PC-9 (cell line): ENCODE results near the gene BCL2L13.

Experiments used
- CTCF ChIP-seq: fragments of 200-600 bp; sonication (generic); conservative IDR thresholded peaks from 2 replicates; pipeline ENCODE4 v1.6.1; 2017; ENCODE audit warnings: mixed run types, antibody characterized with exemption, mild to moderate bottlenecking, moderate library complexity
- EZH2 ChIP-seq: fragments of 200-600 bp; sonication (generic); IDR thresholded peaks from 2 replicates; pipeline ENCODE4 v1.8.0; 2017; ENCODE audit warnings: antibody characterized with exemption, low read depth

GRCh38 chr22:17775781-17776465 lies 137.4 kb downstream of the BCL2L13 start:
- TF ChIP-seq CTCF (no peak), EZH2 (no peak)
